GM12878 (cell line): ENCODE results near the gene HNRNPM. TPM values are rescaled to one million over a fixed set of nuclear protein-coding genes. Genes with fewer than 3 reads are reported as not detected.
A peak's percentile ranks its signal among the peaks of the same experiment; 100 is the strongest.

Experiments used
- ASH2L ChIP-seq: fragments of 300-600, 200-600 bp; sonication (generic); IDR thresholded peaks from 2 replicates; pipeline ENCODE4 v1.6.1; 2017; ENCODE audit warnings: low read depth, mild to moderate bottlenecking, borderline replicate concordance
- BCL3 ChIP-seq: IDR thresholded peaks from 2 replicates; pipeline ENCODE4 v1.6.1; 2011; ENCODE audit warnings: borderline replicate concordance, low read depth, mild to moderate bottlenecking, moderate library complexity, low read length; ENCODE audit not compliant: insufficient read depth, poor library complexity, severe bottlenecking
- CBFB ChIP-seq: IDR thresholded peaks from 2 replicates; pipeline ENCODE4 v1.6.1; 2016; ENCODE audit warnings: antibody characterized with exemption, low read depth
- EGR1 ChIP-seq, 2 experiments: IDR thresholded peaks; 1 replicate in 1 of 2; 2 replicates in 1 of 2; pipeline ENCODE4 v1.6.1; 2011 to 2012; ENCODE audit warnings: low read depth in 2 of 2, low read length in 2 of 2, borderline replicate concordance in 1 of 2, mild to moderate bottlenecking in 1 of 2, moderate library complexity in 1 of 2
- GABPA ChIP-seq: IDR thresholded peaks from 2 replicates; pipeline ENCODE4 v1.6.1; 2014; ENCODE audit warnings: antibody characterized with exemption, low read depth, mild to moderate bottlenecking, inconsistent platforms
- HDAC2 ChIP-seq: fragments of 200-600 bp; sonication (generic); IDR thresholded peaks from 2 replicates; pipeline ENCODE4 v1.6.1; 2017
- NBN ChIP-seq: fragments of 450-650 bp; IDR thresholded peaks from 2 replicates; pipeline ENCODE4 v1.6.1; 2016
- NR2F1 ChIP-seq: fragments of 450-650 bp; conservative IDR thresholded peaks from 2 replicates; pipeline ENCODE4 v1.6.1; 2017; ENCODE audit warnings: mild to moderate bottlenecking
- PAX8 ChIP-seq: fragments of 450-650 bp; IDR thresholded peaks from 2 replicates; pipeline ENCODE4 v1.6.1; 2017; ENCODE audit warnings: mild to moderate bottlenecking, moderate library complexity
- PML ChIP-seq: IDR thresholded peaks from 2 replicates; pipeline ENCODE4 v1.6.1; 2012; ENCODE audit warnings: low read length, inconsistent platforms
- POLR2AphosphoS5 ChIP-seq: IDR thresholded peaks from 2 replicates; pipeline ENCODE4 v1.6.1; 2011; ENCODE audit warnings: mild to moderate bottlenecking, low read length, inconsistent platforms
- RAD51 ChIP-seq: fragments of 450-650 bp; IDR thresholded peaks from 2 replicates; pipeline ENCODE4 v1.6.1; 2016; ENCODE audit warnings: moderate library complexity, mild to moderate bottlenecking, inconsistent platforms
- RB1 ChIP-seq: fragments of 450-650 bp; formaldehyde crosslinking; IDR thresholded peaks from 2 replicates; pipeline ENCODE4 v1.6.1; 2017; ENCODE audit warnings: mild to moderate bottlenecking, borderline replicate concordance
- RFX5 ChIP-seq: IDR thresholded peaks from 2 replicates; pipeline ENCODE4 v1.6.1; 2011; ENCODE audit warnings: low read depth, low read length, improper control_type of control experiment
- SIN3A ChIP-seq: IDR thresholded peaks from 2 replicates; pipeline ENCODE4 v1.6.1; 2012; ENCODE audit warnings: low read depth, low read length, improper control_type of control experiment
- SMARCA5 ChIP-seq: fragments of 450-650 bp; IDR thresholded peaks from 2 replicates; pipeline ENCODE4 v1.6.1; 2017; ENCODE audit warnings: mild to moderate bottlenecking
- SP1 ChIP-seq: IDR thresholded peaks from one replicate; pipeline ENCODE4 v1.6.1; 2011; ENCODE audit warnings: low read depth, low read length
- SRF ChIP-seq, 2 experiments: IDR thresholded peaks; 2 replicates each; pipeline ENCODE4 v1.6.1; 2011; ENCODE audit warnings: low read depth in 2 of 2, low read length in 2 of 2, mild to moderate bottlenecking in 1 of 2, moderate library complexity in 1 of 2
- TARDBP ChIP-seq: IDR thresholded peaks from 2 replicates; pipeline ENCODE4 v1.6.1; 2016; ENCODE audit warnings: borderline replicate concordance
- TCF12 ChIP-seq: IDR thresholded peaks from 2 replicates; pipeline ENCODE4 v1.6.1; 2011; ENCODE audit warnings: low read depth, mild to moderate bottlenecking, low read length
- ZBED1 ChIP-seq: IDR thresholded peaks from 2 replicates; pipeline ENCODE4 v1.6.1; 2016; ENCODE audit warnings: borderline replicate concordance
- ZNF274 ChIP-seq: IDR thresholded peaks from one replicate; pipeline ENCODE4 v1.8.0; 2011; ENCODE audit not compliant: insufficient read length, insufficient read depth
- polyA plus RNA-seq, 11 experiments: library from polyadenylated mRNA; depleted of rRNA in 4 of 11; unstranded in 6 of 11; stranded (reverse) in 5 of 11; fragments of >200 nt; fragmentation: Nextera tagmentation in 4 of 11; fragmentation: Illumina TruSeq in 1 of 11; extraction: Ambion mirVana in 4 of 11; extraction: Trizol in 1 of 11; gene quantifications; 1 replicate in 1 of 11; 2 replicates in 10 of 11; pipeline versions ENCODE4 v1.2.1 to v1.2.3, GENCODE V29; 2011 to 2016; ENCODE audit warnings: inconsistent platforms in 2 of 11, missing spikeins in 2 of 11, low read depth in 1 of 11
- total RNA-seq, 4 experiments: library from RNA; depleted of rRNA in 3 of 4; stranded (reverse); fragments of >200 nt in 3 of 4; fragmentation: Illumina TruSeq in 1 of 4; extraction: Trizol in 1 of 4; gene quantifications; 2 replicates each; pipeline versions ENCODE4 v1.2.1 to v1.2.3, GENCODE V29; 2013 to 2021
- TF ChIP-seq, protein P1 (sequence below): fragments of 450-650 bp; formaldehyde crosslinking; IDR thresholded peaks from 2 replicates; pipeline ENCODE4 v1.5.0; 2022; ENCODE audit warnings: mild to moderate bottlenecking, missing genetic modification characterization
- TF ChIP-seq, protein P2 (sequence below): fragments of 150-350 bp; IDR thresholded peaks from 2 replicates; pipeline ENCODE4 v1.6.1; 2016; ENCODE audit warnings: low read depth, low read length

Gene HNRNPM
- total and polyA plus RNA-seq, 10 of the 15 experiments (the other 5 are each of a cell fraction or from before 2014, with no cell fraction given): 14.3 to 415 (median 198) TPM

DNA sequence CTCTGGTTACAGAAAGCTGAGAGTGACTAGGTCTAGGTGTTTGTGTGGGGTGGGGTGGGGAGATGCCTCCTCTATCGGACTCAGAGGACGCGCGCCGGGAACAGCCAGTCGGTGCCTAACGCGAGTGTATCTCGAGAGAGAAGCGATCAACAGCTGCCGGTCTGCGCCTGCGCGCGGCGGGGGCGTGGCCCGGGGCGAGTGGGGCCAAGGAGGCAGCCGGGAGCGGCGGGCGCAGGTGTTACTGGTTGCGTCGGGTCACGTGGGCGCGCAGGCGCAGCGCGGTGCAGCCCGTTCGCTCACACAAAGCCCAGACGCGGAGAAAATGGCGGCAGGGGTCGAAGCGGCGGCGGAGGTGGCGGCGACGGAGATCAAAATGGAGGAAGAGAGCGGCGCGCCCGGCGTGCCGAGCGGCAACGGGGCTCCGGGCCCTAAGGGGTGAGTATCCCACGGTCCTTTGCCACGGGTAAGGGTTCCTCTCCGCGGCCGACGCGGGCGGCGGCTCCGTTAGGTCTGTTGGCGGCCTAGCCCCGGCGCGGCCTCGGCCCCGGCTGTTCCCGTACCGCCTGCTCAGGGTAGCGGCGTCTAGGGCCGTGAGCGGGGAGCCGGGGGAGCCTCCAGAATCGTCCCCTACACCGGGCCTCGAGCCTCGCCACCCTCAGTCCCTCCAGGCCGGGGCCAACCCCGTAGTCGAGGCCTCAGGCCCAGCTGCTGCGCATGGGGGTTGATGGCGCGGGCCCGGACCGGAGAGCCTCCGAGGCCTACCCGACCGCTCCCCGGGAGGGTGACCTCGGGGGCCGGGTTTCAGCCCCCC, at the start of gene HNRNPM (continued):
- TF ChIP-seq PML (peak; percentile 77; the same call in 1 of the 2 replicates), RFX5 (peak; percentile 49; the same call in 1 of the 2 replicates), CBFB (no peak), ASH2L (0 out of 2 replicates have a peak, but pooled peaks have one; percentile 34), EGR1 (IDR thresholded peaks at IDR 0.05; ENCODE audit: borderline replicate concordance in 1 of 2, low read depth in 2 of 2, low read length in 2 of 2) (no peak), BCL3 (no peak), ZNF274 (no peak), PAX8 (no peak), SIN3A (peak; percentile 61; the same call in 1 of the 2 replicates), NBN (peak; percentile 43; the same call in 1 of the 2 replicates), GABPA (no peak), NR2F1 (peak; percentile 59; the same call in 1 of the 2 replicates), TCF12 (peak; percentile 48; the same call in 1 of the 2 replicates), HDAC2 (no peak), SMARCA5 (no peak), RB1 (peak; percentile 32; the same call in 1 of the 2 replicates), SRF (IDR thresholded peaks at IDR 0.05; ENCODE audit: low read depth in 2 of 2, low read length in 2 of 2) (0 out of 4 replicates have a peak, but pooled peaks of 1 of the 2 experiments have one; percentile 23), TARDBP (no peak), POLR2AphosphoS5 (peak; percentile 96), RAD51 (peak; percentile 86), ZBED1 (no peak), SP1 (peak; percentile 57)
- TF ChIP-seq, protein P1, sequence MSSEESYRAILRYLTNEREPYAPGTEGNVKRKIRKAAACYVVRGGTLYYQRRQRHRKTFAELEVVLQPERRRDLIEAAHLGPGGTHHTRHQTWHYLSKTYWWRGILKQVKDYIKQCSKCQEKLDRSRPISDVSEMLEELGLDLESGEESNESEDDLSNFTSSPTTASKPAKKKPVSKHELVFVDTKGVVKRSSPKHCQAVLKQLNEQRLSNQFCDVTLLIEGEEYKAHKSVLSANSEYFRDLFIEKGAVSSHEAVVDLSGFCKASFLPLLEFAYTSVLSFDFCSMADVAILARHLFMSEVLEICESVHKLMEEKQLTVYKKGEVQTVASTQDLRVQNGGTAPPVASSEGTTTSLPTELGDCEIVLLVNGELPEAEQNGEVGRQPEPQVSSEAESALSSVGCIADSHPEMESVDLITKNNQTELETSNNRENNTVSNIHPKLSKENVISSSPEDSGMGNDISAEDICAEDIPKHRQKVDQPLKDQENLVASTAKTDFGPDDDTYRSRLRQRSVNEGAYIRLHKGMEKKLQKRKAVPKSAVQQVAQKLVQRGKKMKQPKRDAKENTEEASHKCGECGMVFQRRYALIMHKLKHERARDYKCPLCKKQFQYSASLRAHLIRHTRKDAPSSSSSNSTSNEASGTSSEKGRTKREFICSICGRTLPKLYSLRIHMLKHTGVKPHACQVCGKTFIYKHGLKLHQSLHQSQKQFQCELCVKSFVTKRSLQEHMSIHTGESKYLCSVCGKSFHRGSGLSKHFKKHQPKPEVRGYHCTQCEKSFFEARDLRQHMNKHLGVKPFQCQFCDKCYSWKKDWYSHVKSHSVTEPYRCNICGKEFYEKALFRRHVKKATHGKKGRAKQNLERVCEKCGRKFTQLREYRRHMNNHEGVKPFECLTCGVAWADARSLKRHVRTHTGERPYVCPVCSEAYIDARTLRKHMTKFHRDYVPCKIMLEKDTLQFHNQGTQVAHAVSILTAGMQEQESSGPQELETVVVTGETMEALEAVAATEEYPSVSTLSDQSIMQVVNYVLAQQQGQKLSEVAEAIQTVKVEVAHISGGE (CRISPR knock-in tag): no peak
- TF ChIP-seq, protein P2, sequence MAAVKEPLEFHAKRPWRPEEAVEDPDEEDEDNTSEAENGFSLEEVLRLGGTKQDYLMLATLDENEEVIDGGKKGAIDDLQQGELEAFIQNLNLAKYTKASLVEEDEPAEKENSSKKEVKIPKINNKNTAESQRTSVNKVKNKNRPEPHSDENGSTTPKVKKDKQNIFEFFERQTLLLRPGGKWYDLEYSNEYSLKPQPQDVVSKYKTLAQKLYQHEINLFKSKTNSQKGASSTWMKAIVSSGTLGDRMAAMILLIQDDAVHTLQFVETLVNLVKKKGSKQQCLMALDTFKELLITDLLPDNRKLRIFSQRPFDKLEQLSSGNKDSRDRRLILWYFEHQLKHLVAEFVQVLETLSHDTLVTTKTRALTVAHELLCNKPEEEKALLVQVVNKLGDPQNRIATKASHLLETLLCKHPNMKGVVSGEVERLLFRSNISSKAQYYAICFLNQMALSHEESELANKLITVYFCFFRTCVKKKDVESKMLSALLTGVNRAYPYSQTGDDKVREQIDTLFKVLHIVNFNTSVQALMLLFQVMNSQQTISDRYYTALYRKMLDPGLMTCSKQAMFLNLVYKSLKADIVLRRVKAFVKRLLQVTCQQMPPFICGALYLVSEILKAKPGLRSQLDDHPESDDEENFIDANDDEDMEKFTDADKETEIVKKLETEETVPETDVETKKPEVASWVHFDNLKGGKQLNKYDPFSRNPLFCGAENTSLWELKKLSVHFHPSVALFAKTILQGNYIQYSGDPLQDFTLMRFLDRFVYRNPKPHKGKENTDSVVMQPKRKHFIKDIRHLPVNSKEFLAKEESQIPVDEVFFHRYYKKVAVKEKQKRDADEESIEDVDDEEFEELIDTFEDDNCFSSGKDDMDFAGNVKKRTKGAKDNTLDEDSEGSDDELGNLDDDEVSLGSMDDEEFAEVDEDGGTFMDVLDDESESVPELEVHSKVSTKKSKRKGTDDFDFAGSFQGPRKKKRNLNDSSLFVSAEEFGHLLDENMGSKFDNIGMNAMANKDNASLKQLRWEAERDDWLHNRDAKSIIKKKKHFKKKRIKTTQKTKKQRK: no peak
